ENCODE measurements around the gene FAM110A. TPM values are rescaled to one million over a fixed set of nuclear protein-coding genes. Genes with fewer than 3 reads are reported as not detected.

Gene FAM110A
- polyA plus RNA-seq, 2 of the 4 experiments (the other 2 are of a cell fraction): 3.1 to 4.4 TPM

DNA sequence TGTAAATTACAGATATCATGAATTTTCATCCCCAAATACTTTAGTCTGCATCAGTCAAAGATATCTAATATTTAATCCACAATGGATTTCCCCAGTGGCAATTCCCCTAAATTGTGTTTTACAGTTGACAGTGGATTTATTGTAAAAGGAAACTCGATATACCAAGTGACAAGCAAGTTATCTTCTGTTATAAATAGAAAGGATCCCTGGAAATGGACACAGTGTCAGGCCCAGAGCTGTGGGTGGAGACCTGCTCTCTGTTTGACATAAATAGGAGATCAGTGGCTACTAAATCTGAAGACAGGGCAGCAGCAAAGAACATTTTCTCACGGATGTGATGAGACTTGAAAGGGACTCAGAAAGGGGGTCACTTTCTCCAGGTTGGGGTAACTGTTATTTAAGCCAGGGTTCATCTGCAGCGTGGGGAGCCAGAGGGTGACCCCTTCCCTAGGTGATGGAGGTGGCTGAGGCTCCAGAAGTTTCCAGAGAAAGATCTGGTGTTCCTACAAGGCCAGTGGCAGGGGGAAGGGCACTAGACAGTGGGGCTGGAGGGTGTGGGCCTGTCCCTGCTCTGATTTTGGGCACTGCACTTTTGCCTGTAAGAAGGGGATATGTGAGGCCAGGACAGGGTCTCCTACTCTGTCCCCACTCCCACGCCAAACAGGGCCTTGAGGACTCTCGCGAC, 12.3 kb upstream of the FAM110A start (continued):
- TF ChIP-seq KDM5A (IDR thresholded peaks at IDR 0.05): no peak
- no peak for TF ChIP-seq POLR2AphosphoS2 (conservative IDR thresholded peaks at IDR 0.05; ENCODE audit: low read length)

- no peak overlapping the region for H3K4me3 ChIP-seq
- TF ChIP-seq ZFP36 (IDR thresholded peaks at IDR 0.05; ENCODE audit: borderline replicate concordance, partially characterized antibody) (no peak), MAFK (IDR thresholded peaks at IDR 0.05; ENCODE audit: partially characterized antibody) (no peak), CHD4 (IDR thresholded peaks at IDR 0.05; ENCODE audit: borderline replicate concordance) (no peak)
- no peak overlapping the region for H3K4me2 ChIP-seq
- H3K9me3 ChIP-seq: no peaks in the 10 kb centered on the region
- 95% methylated on average over 3 of the region's 3 CpGs for WGBS (ENCODE audit: missing lambda C conversion rate)
- H3K4me1 ChIP-seq: no peaks in the 10 kb centered on the region
- ChIA-PET POLR2A (no interaction called here), CTCF (interaction anchor here (22.7 kb wide), 1 partner anchor 139 kb away, joined by 872 read pairs; no protein-coding TSS in a partner anchor)
- no peak overlapping the region for H3K27ac ChIP-seq
- ATAC-seq: no peak
- DNase-seq (ENCODE audit: low read depth in 1 of 2, low spot score in 1 of 2): no peak
- FAIRE-seq: no peak
Observed at GRCh38 chr20:821731-822065, 11.8 kb upstream of the FAM110A start.

- no peak overlapping the region for H3K4me2 ChIP-seq
- POLR2A ChIA-PET: no interaction called here
- ATAC-seq (no peak), FAIRE-seq (no peak), DNase-seq (ENCODE audit: low read depth in 1 of 2, low spot score in 1 of 2) (no peak)
- H3K27ac ChIP-seq: no peak overlapping the region
- CTCF ChIA-PET: interaction anchor here (22.7 kb wide), 1 partner anchor 138 kb away, joined by 872 read pairs; no protein-coding TSS in a partner anchor
- H3K4me3 ChIP-seq: no peak overlapping the region
- WGBS (ENCODE audit: missing lambda C conversion rate): 73% methylated on average over 12 of the region's 12 CpGs
- TF ChIP-seq EHMT2 (IDR thresholded peaks at IDR 0.05; ENCODE audit: low read depth) (no peak), HDAC2 (IDR thresholded peaks at IDR 0.05) (no peak), FOXS1 (CRISPR knock-in tag; IDR thresholded peaks at IDR 0.05) (no peak), TFCP2L1 (CRISPR knock-in tag; IDR thresholded peaks at IDR 0.05) (no peak), SREBF2 (IDR thresholded peaks at IDR 0.05) (no peak), CBX8 (IDR thresholded peaks at IDR 0.05) (no peak), NR3C1 (IDR thresholded peaks at IDR 0.05) (no peak), EHF (CRISPR knock-in tag; IDR thresholded peaks at IDR 0.05) (no peak), ZFP36 (IDR thresholded peaks at IDR 0.05; ENCODE audit: borderline replicate concordance, partially characterized antibody) (no peak), E2F6 (IDR thresholded peaks at IDR 0.05; ENCODE audit: borderline replicate concordance, low read depth) (no peak), CBX2 (IDR thresholded peaks at IDR 0.05; ENCODE audit: borderline replicate concordance, low read depth) (no peak), CHD2 (IDR thresholded peaks at IDR 0.05; ENCODE audit: low read length, partially characterized antibody) (no peak), MYC (IDR thresholded peaks at IDR 0.05; ENCODE audit: borderline replicate concordance, low read length) (no peak)
- TF ChIP-seq, protein P1, sequence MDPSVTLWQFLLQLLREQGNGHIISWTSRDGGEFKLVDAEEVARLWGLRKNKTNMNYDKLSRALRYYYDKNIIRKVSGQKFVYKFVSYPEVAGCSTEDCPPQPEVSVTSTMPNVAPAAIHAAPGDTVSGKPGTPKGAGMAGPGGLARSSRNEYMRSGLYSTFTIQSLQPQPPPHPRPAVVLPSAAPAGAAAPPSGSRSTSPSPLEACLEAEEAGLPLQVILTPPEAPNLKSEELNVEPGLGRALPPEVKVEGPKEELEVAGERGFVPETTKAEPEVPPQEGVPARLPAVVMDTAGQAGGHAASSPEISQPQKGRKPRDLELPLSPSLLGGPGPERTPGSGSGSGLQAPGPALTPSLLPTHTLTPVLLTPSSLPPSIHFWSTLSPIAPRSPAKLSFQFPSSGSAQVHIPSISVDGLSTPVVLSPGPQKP (IDR thresholded peaks at IDR 0.05; ENCODE audit: low read depth, low read length): no peak
- no peaks in the 10 kb centered on the region for H3K4me1 ChIP-seq
- H3K9me3 ChIP-seq: no peaks in the 10 kb centered on the region
Observed at GRCh38 chr20:822651-823573, 10.6 kb upstream of the FAM110A start.

DNA sequence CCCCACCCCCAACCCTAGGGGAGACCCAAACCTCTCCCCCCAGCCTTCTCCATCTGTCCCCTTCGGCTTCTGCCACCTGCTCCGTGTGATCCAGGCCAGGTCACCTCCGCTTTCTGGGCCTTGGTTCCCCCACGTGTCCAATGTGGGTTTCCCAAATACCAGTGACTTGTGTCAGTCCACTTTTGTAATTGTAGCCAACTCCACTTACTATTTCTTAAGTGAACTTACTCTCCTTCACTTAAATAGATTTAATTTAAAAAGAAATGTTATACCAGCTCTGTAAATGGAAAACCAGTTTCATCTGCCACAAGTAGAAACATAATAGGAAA, 10.0 kb upstream of the FAM110A start:
- no peaks in the 10 kb centered on the region for H3K9me3 ChIP-seq
- no peak overlapping the region for H3K27ac ChIP-seq
- DNase-seq (ENCODE audit: low read depth in 1 of 2, low spot score in 1 of 2): no peak
- no peaks in the 10 kb centered on the region for H3K4me1 ChIP-seq
- ChIA-PET CTCF (interaction anchor here (22.7 kb wide), 1 partner anchor 137 kb away, joined by 872 read pairs; no protein-coding TSS in a partner anchor), POLR2A (no interaction called here)
- no peak overlapping the region for H3K4me3 ChIP-seq
- FAIRE-seq: no peak
- no peak for ATAC-seq
- H3K4me2 ChIP-seq: no peak overlapping the region
- 87% methylated on average over 4 of the region's 4 CpGs for WGBS (ENCODE audit: missing lambda C conversion rate)
- no peak for TF ChIP-seq POLR2A (IDR thresholded peaks at IDR 0.05; ENCODE audit: low read length)
- TF ChIP-seq POLR2AphosphoS2 (conservative IDR thresholded peaks at IDR 0.05; ENCODE audit: low read length): no peak
- no peak for TF ChIP-seq TP53 (CRISPR knock-in tag; IDR thresholded peaks at IDR 0.05)
- no peak for TF ChIP-seq CHD2 (IDR thresholded peaks at IDR 0.05; ENCODE audit: low read length, partially characterized antibody)
- TF ChIP-seq KDM5A (IDR thresholded peaks at IDR 0.05): no peak
- TF ChIP-seq HMGXB4 (CRISPR knock-in tag; IDR thresholded peaks at IDR 0.05; ENCODE audit: borderline replicate concordance): no peak
- no peak for TF ChIP-seq ZFP36 (IDR thresholded peaks at IDR 0.05; ENCODE audit: borderline replicate concordance, partially characterized antibody)
- TF ChIP-seq, protein P2, sequence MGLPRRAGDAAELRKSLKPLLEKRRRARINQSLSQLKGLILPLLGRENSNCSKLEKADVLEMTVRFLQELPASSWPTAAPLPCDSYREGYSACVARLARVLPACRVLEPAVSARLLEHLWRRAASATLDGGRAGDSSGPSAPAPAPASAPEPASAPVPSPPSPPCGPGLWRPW (IDR thresholded peaks at IDR 0.05): no peak
- no peak for TF ChIP-seq RAD21 (conservative IDR thresholded peaks at IDR 0.05 in 1 of 2, IDR thresholded peaks at IDR 0.05 in 1 of 2)
- TF ChIP-seq PHF8 (IDR thresholded peaks at IDR 0.05; ENCODE audit: borderline replicate concordance, low read depth): no peak
- no peak for TF ChIP-seq CHD4 (IDR thresholded peaks at IDR 0.05; ENCODE audit: borderline replicate concordance)
- TF ChIP-seq ZNF302 (CRISPR knock-in tag; IDR thresholded peaks at IDR 0.05): no peak
- TF ChIP-seq SREBF2 (IDR thresholded peaks at IDR 0.05): no peak
- TF ChIP-seq ZC3H11A (IDR thresholded peaks at IDR 0.05): no peak
